ENCODE results near the gene WDR64.
"Not testable (repeated sequence)": the region's sequence is repeated elsewhere in the genome, so short reads cannot be mapped to it uniquely, and the experiment has no call there.

WDR64 gene

GRCh38 chr1:241660424-241660972 is 8.4 kb downstream of the WDR64 start:
- no peak for FAIRE-seq

- no peak for FAIRE-seq
Measured at GRCh38 chr1:241666419-241666818, 14.3 kb downstream of the WDR64 start.

- no peak for FAIRE-seq
Measured at GRCh38 chr1:241672301-241672700, 20.2 kb downstream of the WDR64 start.

GRCh38 chr1:241674805-241675384 is 22.8 kb downstream of the WDR64 start:
- no peak for FAIRE-seq

GRCh38 chr1:241675983-241676382 is 23.9 kb downstream of the WDR64 start:
- no peak for FAIRE-seq

GRCh38 chr1:241677201-241677600 is 25.1 kb downstream of the WDR64 start:
- FAIRE-seq = no peak

- no peak for FAIRE-seq
Measured at GRCh38 chr1:241678536-241678935, 26.5 kb downstream of the WDR64 start.

- FAIRE-seq = no peak
Measured at GRCh38 chr1:241679404-241679803, 27.3 kb downstream of the WDR64 start.

- no peak for FAIRE-seq
Measured at GRCh38 chr1:241679961-241680360, 27.9 kb downstream of the WDR64 start.

- FAIRE-seq = not testable (repeated sequence)
Measured at GRCh38 chr1:241681861-241682448, 29.9 kb downstream of the WDR64 start.

- no peak for FAIRE-seq
Measured at GRCh38 chr1:241682921-241683320, 30.8 kb downstream of the WDR64 start.

GRCh38 chr1:241684108-241684507 is 32.0 kb downstream of the WDR64 start:
- peak; percentile 60 for FAIRE-seq

GRCh38 chr1:241688940-241689368 is 36.9 kb downstream of the WDR64 start:
- FAIRE-seq = no peak

- FAIRE-seq = no peak
Measured at GRCh38 chr1:241695246-241696171, 43.4 kb downstream of the WDR64 start.

GRCh38 chr1:241696172-241696814 is 44.2 kb downstream of the WDR64 start:
- no peak for FAIRE-seq

GRCh38 chr1:241696815-241697639 is 44.9 kb downstream of the WDR64 start:
- FAIRE-seq = no peak

GRCh38 chr1:241697640-241698018 is 45.5 kb downstream of the WDR64 start:
- FAIRE-seq = no peak

- FAIRE-seq = no peak
Measured at GRCh38 chr1:241698177-241698576, 46.1 kb downstream of the WDR64 start.

GRCh38 chr1:241701483-241702295 is 49.6 kb downstream of the WDR64 start:
- no peak for FAIRE-seq

GRCh38 chr1:241702442-241703373 is 50.6 kb downstream of the WDR64 start:
- FAIRE-seq = no peak
